NT2/D1 (cell line): ENCODE data around the gene INPP5K.
"Not testable (repeated sequence)": the region's sequence is repeated elsewhere in the genome, so short reads cannot be mapped to it uniquely, and the experiment has no call there.

Experiments
- YY1 ChIP-seq: IDR thresholded peaks from 2 replicates; pipeline ENCODE4 v1.6.1; 2011; ENCODE audit not compliant: insufficient read length, insufficient read depth
- ZNF274 ChIP-seq: IDR thresholded peaks from 2 replicates; pipeline ENCODE4 v1.6.1; 2011; ENCODE audit warnings: mild to moderate bottlenecking, low read depth, low read length

DNA sequence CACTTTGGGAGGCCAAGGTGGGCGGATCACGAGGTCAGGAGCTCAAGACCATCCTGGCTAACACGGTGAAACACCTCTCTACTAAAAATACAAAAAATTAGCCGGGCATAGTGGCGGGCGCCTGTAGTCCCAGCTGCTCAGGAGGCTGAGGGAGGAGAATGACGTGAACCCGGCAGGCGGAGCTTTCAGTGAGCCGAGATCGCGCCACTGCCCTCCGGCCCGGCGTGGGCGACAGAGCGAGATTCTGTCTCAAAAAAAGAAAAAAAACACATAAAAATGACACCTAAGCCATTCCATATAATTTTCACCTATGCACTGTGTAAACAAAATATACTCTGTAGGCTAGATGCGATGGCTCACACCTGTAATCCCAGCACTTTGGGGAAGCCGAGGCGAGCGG is 66.2 kb downstream of the INPP5K start:
- not testable (repeated sequence) for TF ChIP-seq ZNF274, YY1
